ENCODE results near the gene MIB1.

Gene MIB1

DNA sequence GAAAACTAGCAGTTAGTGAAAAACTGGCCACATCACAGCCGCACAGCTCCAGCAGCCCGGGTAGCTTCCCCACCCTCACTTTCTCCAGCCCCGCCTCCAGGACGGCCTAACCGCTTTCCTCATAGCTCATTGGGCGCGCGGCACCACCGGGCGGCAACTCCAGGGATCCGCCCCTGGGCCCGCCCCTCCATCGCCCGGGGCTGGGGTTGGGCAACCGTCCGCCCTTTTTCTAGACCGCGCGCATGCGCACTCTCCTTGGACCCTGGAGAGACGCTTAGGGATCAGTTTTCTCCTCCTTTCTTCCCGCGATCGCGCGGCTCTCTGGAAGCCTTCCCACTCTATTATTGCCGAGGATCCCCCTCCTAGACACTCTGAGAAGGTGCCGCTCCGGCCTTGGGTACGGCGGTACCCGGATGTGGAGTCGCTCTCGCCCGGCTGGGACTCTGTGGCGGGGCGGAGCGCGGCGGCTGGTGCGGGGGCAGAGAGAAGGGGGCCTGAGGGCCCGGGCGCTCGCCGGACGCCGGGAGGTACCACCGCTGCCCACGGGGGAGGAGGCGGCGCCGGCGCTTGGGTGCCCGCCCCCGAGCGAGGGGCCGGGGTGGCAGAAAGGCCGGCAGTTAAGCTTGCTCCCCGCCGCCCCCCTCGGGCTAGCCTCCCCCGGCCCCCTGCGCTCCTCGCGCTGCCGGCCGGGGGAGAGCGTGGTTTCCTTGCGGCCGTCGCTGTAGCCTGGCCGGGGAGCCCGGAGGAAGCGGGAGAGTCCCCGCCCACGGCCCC, at the start of gene MIB1:
TSS of gene MIB1 (plus strand) at position 255 of the 774 bp plus-strand sequence. CDS start 792 bp downstream, outside the sequence.
- peak; percentile 98 for DNase-seq (ENCODE audit: extremely low spot score)
- ChIA-PET CTCF (interaction anchor here (1.0 kb wide), 1 partner anchor 9 kb away, joined by 4 read pairs; no protein-coding TSS in a partner anchor), POLR2A (interaction anchor here (0.6 to 3.4 kb wide), 26 partner anchors 9 to 629 kb away, joined by 3 to 30 read pairs (median 4); partner anchors contain the start of genes ABHD3, ESCO1, ROCK1 and SNRPD1)
- no peak for TF ChIP-seq CTBP1 (IDR thresholded peaks at IDR 0.05; ENCODE audit: borderline replicate concordance)
- TF ChIP-seq SUZ12 (IDR thresholded peaks at IDR 0.05) = no peak
- no peak for TF ChIP-seq HDGF (IDR thresholded peaks at IDR 0.05; ENCODE audit: borderline replicate concordance)

DNA sequence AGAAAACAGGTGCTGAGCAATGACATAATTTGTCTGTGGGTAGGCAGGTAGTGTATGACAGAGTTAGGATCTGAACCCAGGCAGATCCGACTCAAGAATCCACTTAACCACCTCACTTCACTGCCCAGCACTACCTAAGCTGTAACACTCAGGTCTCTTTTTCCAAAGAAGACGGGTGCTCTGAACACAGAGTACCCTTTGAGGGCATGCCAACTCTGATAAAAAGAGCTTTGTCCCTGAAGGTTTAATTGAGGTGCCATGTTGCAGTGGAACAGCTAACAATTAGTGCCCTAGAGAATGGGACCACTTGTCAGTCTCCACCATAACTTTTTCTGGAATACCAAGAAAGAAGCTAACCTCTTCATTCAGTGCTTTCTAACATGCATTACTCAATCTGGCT, 47.3 kb upstream of the MIB1 start:
- POLR2A ChIA-PET = interaction anchor here (1.6 kb wide), 1 partner anchor 10 kb away, joined by 6 read pairs; no protein-coding TSS in a partner anchor
- CTCF ChIA-PET = interaction anchor here (1.0 kb wide), 1 partner anchor 93 kb away, joined by 3 read pairs; the partner anchor contains the start of gene ESCO1
- no peak for DNase-seq (ENCODE audit: extremely low spot score)
- TF ChIP-seq SP1 (IDR thresholded peaks at IDR 0.05) (no peak), FOXM1 (IDR thresholded peaks at IDR 0.05; ENCODE audit: borderline replicate concordance) (no peak), SUZ12 (IDR thresholded peaks at IDR 0.05) (no peak), BHLHE40 (IDR thresholded peaks at IDR 0.05; ENCODE audit: borderline replicate concordance) (no peak), TARDBP (IDR thresholded peaks at IDR 0.05) (no peak), ZNF384 (IDR thresholded peaks at IDR 0.05) (no peak), NFRKB (IDR thresholded peaks at IDR 0.05) (no peak), HDGF (IDR thresholded peaks at IDR 0.05; ENCODE audit: borderline replicate concordance) (no peak), FOXA1 (IDR thresholded peaks at IDR 0.05) (no peak)

DNA sequence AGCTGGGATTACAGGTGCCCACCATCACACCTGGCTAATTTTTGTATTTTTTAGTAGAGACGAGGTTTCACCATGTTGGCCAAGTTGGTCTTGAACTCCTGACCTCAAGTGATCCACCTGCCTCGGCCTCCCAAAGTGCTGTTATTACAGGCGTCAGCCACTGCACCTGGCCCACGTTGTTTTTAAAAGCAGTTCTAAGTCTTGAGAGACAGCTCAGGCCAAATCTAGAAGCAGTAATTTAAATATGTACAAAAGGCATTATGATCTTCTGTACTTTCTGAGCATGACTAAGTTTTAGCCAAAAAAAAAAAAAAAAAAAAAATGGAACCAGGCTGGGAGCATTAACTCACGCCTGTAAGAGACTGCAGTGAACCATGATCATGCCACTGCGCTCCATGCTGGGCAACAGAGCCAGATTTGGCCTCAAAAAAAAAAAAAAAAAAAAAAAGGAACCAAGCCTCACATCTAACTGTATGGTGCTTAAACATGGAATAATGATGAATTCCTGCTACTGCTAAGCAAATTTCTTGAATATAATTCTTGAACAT, 40.0 kb upstream of the MIB1 start:
- POLR2A ChIA-PET = interaction anchor here (1.1 to 1.3 kb wide), 2 partner anchors 40 to 100 kb away, joined by 3 to 4 read pairs; partner anchors contain the start of genes ESCO1 and MIB1
- CTCF ChIA-PET = interaction anchor here (1.4 kb wide), 1 partner anchor 100 kb away, joined by 4 read pairs; no protein-coding TSS in a partner anchor
- no peak for TF ChIP-seq CTBP1 (IDR thresholded peaks at IDR 0.05; ENCODE audit: borderline replicate concordance)
- TF ChIP-seq SUZ12 (IDR thresholded peaks at IDR 0.05) = no peak
- TF ChIP-seq L3MBTL2 (conservative IDR thresholded peaks at IDR 0.05) = no peak
- no peak for TF ChIP-seq FOXM1 (IDR thresholded peaks at IDR 0.05; ENCODE audit: borderline replicate concordance)
- no peak for TF ChIP-seq TARDBP (IDR thresholded peaks at IDR 0.05)
- DNase-seq (ENCODE audit: extremely low spot score) = no peak

DNA sequence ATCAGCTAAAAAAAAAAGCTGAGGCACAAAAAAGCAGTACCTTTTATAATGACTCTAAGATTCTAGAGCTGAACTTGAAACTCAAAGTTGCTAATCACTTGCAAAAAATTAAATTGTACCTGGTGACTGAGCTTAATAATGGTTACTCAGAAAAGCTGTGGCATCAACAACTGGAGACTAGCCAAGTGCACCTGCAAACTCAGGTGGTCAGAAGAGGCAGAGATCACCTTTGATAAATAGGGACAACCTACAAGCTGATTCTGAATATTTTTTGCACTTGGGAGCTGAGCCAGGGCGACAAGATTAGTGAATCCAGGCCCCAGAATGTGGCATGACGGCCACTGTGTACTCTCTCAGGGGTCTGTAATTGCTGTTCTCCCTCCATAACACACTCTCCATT, 39.0 kb upstream of the MIB1 start:
- ChIA-PET CTCF (no interaction called here), POLR2A (interaction anchor here (1.1 to 1.3 kb wide), 2 partner anchors 39 to 101 kb away, joined by 3 to 4 read pairs; partner anchors contain the start of genes ESCO1 and MIB1)
- no peak for DNase-seq (ENCODE audit: extremely low spot score)
- no peak for TF ChIP-seq SUZ12 (IDR thresholded peaks at IDR 0.05)
- TF ChIP-seq SP1 (IDR thresholded peaks at IDR 0.05) = no peak
- no peak for TF ChIP-seq ELF4 (IDR thresholded peaks at IDR 0.05)
- no peak for TF ChIP-seq FOXK2 (IDR thresholded peaks at IDR 0.05)
- no peak for TF ChIP-seq NFRKB (IDR thresholded peaks at IDR 0.05)

DNA sequence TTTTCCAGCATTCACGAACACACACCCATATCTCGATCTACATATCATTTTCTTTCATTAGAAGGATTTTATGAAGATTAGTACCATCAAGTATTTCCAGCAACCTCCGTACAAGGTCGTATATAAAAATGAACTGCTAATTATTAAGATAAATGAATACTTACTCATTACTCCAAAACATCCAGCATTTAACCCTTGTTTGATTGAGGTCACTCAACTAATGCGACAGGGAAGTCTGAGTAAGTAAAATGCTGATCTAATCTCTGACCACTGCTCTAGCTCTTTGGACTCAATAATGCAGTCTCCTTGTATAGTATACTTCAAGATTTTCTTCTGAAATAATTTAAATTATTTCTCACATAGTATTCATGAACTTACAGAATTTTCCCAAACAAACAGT, 38.0 kb upstream of the MIB1 start:
- CTCF ChIA-PET = no interaction called here
- DNase-seq (ENCODE audit: extremely low spot score) = no peak
- POLR2A ChIA-PET = interaction anchor here (1.0 kb wide), 1 partner anchor 74 kb away, joined by 3 read pairs; no protein-coding TSS in a partner anchor
- TF ChIP-seq FOXM1 (IDR thresholded peaks at IDR 0.05; ENCODE audit: borderline replicate concordance) = no peak

DNA sequence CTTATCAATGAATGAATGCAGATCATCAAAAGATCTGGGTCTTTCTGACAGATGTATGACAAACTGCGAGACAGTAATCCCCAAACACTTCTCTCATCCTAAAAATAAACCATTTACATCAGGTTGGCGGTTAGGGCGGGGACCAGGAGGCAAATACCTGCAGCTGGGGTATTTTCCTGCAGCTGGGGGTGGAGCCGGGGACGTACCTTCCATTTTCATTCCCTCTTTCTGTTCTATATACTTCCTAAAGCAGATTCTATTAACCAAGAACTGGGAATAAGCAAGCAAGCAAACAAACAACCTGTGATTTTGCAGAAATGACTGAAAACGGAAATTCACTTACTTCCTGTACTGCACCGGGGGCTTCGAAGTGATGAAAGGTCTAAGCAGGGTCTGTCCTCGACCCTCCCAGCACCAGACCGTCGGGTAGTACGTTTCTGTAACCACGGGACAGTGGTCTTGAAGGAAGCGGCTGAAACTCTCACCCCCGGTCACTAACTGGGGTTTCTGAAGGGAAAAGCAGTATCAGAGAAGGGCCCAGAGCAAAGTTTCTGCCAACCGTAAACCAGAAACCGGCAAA, 37.3 kb upstream of the MIB1 start:
- ChIA-PET CTCF (interaction anchor here (1.1 kb wide), 1 partner anchor 103 kb away, joined by 6 read pairs; the partner anchor contains the start of gene ESCO1), POLR2A (interaction anchor here (1.0 to 2.1 kb wide), 5 partner anchors 10 to 103 kb away, joined by 3 to 19 read pairs (median 6); partner anchors contain the start of genes ESCO1 and MIB1)
- TF ChIP-seq L3MBTL2 (conservative IDR thresholded peaks at IDR 0.05) = 0 out of 2 replicates have a peak, but pooled peaks have one; percentile 14
- TF ChIP-seq, protein P1, sequence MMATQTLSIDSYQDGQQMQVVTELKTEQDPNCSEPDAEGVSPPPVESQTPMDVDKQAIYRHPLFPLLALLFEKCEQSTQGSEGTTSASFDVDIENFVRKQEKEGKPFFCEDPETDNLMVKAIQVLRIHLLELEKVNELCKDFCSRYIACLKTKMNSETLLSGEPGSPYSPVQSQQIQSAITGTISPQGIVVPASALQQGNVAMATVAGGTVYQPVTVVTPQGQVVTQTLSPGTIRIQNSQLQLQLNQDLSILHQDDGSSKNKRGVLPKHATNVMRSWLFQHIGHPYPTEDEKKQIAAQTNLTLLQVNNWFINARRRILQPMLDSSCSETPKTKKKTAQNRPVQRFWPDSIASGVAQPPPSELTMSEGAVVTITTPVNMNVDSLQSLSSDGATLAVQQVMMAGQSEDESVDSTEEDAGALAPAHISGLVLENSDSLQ (IDR thresholded peaks at IDR 0.05) = no peak
- peak; percentile 40 for DNase-seq (ENCODE audit: extremely low spot score)

DNA sequence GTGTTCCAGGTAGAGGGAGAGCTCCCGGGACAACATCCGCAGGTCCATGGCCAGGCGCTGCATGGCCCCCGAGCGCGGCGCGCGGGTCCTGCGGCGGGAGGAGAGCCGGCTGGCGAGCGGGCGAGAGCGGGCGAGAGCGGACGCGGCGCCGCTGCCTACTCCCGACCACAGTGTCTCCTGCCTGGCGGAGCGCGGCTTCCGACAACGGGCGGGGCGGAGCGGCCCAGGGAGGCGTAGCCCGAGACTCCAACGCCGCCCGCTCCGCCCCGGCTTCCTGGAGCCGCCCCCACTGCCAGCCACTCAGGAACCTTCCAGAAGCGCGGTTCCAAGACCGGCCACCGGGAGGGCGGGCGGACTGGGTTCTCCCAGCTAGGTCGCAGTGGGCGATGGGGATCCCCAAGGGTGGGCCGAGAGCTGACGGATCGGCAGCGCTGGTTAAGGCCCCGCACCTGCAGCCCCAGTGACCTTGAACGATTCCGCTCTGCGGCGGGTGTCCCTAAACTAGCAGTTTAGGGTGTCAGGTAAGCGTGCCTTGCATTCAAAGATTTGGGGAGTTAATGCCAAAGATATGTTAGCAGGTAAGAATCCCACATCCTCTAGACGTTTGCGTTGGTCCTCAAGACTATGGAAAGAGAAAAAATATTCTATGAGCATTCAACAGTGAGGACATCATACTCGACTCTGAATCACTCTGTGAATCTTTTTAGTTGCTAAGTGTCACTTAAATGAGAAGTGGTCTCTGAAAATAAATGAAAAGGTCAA, 35.8 kb upstream of the MIB1 start, which contains the start of gene ABHD3:
TSS of gene ABHD3 (minus strand) at position 172 of the 762 bp plus-strand sequence. CDS start at position 63, 109 bp downstream.
- peak; percentile 95 for DNase-seq (ENCODE audit: extremely low spot score)
- POLR2A ChIA-PET = interaction anchor here (0.8 to 2.1 kb wide), 8 partner anchors 14 to 1228 kb away, joined by 3 to 19 read pairs (median 4); partner anchors contain the start of genes ESCO1, MIB1 and RBBP8
- CTCF ChIA-PET = interaction anchor here (0.9 to 1.1 kb wide), 2 partner anchors 24 to 104 kb away, joined by 3 to 6 read pairs; partner anchors contain the start of gene ESCO1

More for the DNA sequence above, 35.8 kb upstream of the MIB1 start, which contains the start of gene ABHD3:
- no peak for TF ChIP-seq HDGF (IDR thresholded peaks at IDR 0.05; ENCODE audit: borderline replicate concordance)
- no peak for TF ChIP-seq ARNT (IDR thresholded peaks at IDR 0.05)
- TF ChIP-seq SP1 (IDR thresholded peaks at IDR 0.05) = no peak
- TF ChIP-seq ELF4 (IDR thresholded peaks at IDR 0.05) = no peak
- TF ChIP-seq SUZ12 (IDR thresholded peaks at IDR 0.05) = no peak
